ENCODE data around the gene ARHGAP4.

ARHGAP4 gene

DNA sequence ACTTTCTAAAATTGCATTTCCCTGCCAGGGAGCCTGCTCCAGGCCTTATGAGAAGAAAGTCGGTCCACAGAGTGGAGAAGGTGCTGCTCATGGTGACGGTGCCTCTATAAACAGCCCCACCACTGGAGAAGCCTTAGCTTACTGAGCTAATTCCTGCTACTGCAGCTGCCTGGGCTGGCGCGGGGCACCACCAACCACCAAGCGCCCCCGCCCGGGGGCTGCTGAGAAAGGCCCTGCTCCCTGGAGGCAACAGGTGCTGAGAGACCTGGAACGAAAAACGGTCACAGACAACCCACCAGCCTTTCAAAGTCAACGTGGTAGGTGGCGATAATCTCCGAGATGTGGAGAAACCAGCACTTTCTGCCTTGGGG lies 42.7 kb upstream of the ARHGAP4 start:
- H3K27me3 Mint-ChIP-seq = no peaks in the 10 kb centered on the region
- H3K4me3 Mint-ChIP-seq = peak overlapping the region; percentile 94 to 96
- peaks cover 20 to 36% of the 10 kb centered on the region in 2 donors for H3K4me1 Mint-ChIP-seq (ENCODE audit: low read depth in 2 of 2)
- H3K27ac Mint-ChIP-seq = peak overlapping the region; percentile 88 to 99
- peaks cover 32% of the 10 kb centered on the region for H3K36me3 Mint-ChIP-seq (ENCODE audit: insufficient read depth)
- no peak for ATAC-seq (replicated peaks)
- no peaks in the 10 kb centered on the region for H3K9me3 Mint-ChIP-seq
- DNase-seq = peak in 1 of 3 experiments; percentile 18

DNA sequence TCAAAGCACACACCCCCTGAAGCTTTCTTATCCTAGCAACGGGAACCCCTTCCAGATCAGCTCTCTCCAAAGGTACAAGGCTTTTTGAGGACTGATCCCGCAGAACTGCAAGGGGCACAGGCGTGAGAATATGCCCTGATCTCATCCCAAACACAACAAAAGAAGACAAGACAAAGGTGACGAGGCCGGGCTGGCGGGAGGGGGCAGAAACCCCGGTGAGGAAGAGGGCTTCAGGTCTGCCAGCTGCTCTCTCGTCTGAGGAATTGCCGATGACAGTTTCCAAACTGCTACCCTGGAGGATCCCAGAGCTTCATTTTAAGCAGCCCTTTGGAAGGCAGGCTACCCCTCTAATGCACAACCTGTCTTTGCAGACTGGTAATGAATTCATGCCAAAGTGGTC lies 42.2 kb upstream of the ARHGAP4 start:
- ATAC-seq (replicated peaks) (no peak), DNase-seq (no peak)
- peaks cover 32% of the 10 kb centered on the region for H3K36me3 Mint-ChIP-seq (ENCODE audit: insufficient read depth)
- peaks cover 20 to 36% of the 10 kb centered on the region in 2 donors for H3K4me1 Mint-ChIP-seq (ENCODE audit: low read depth in 2 of 2)
- H3K9me3 Mint-ChIP-seq = no peaks in the 10 kb centered on the region
- H3K27ac Mint-ChIP-seq = peak overlapping the region; percentile 88 to 99
- peak overlapping the region; percentile 94 to 96 for H3K4me3 Mint-ChIP-seq
- H3K27me3 Mint-ChIP-seq = no peaks in the 10 kb centered on the region

DNA sequence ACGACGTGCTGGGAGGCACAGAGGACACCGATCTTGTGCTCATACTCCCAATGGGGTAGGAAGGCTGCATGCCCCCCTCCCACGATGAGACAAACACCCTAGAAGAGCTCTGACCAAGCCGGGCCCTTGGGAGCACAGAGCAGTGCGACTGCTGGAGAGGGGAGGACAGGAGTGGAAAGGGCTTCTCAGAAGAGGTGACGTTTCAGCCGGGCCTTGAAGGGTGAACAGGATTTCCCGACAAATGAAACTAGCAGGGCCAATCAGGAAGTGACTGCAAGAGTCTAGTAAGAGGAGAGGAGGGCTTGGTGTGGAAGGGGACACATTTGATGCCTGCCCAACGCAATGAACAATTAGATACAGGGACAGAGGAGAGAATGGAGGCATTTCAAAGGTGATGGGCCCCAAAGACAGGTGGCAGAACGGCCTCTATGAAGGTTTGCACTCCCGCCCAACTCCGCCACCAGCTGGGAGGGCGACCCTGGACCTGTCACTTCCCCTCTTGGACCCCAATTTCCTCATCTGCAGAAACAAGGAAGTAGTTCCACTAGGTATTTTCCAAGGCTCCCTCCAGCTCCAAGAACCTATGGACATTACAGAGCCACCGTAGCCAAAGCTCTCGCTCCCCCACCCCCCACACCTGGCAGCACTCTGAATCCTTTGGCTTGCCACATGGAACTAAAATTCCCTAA lies 41.6 kb upstream of the ARHGAP4 start:
- no peak for DNase-seq
- Mint-ChIP-seq H3K27ac (peak overlapping the region; percentile 88 to 99), H3K27me3 (no peaks in the 10 kb centered on the region), H3K9me3 (no peaks in the 10 kb centered on the region), H3K36me3 (ENCODE audit: insufficient read depth) (peaks cover 34% of the 10 kb centered on the region), H3K4me1 (ENCODE audit: low read depth in 2 of 2) (peaks cover 20 to 36% of the 10 kb centered on the region in 2 donors), H3K4me3 (peak overlapping the region; percentile 94 to 96)
- no peak for ATAC-seq (replicated peaks)

DNA sequence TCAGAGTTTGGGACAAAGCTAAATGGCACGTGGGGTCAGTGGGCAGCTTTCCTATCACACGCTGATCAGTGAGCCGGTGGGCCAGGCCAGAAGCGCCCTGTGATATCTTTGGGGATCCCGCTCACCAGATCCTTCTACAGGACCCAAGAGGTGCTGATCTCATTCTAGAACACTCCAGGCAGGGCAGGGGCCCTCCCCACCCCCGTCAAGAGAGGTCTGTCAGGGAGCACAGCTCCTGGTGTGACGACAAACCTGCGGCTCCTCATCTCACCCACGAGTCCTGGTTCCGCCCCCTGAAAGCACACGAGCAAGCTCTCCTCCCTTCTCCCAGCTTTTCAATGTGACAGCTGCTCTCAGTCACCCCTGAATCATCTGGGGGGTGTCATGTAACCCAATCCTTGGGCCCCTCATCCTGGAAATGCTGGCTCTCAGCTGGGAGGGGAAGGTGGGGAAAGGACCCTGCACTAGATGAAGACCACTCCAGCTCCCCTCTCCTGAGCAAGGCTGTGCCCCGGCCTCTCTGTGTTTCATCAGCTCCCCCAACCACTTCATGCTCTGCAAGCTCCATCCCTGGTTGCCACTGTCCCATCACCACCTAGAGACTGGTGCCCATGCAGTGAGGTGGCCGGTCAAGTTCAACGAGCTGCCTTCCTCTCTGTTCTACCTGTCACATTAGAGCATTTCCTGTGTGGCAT lies 40.9 kb upstream of the ARHGAP4 start:
- Mint-ChIP-seq H3K36me3 (ENCODE audit: insufficient read depth) (peaks cover 37% of the 10 kb centered on the region), H3K4me1 (ENCODE audit: low read depth in 2 of 2) (peaks cover 20 to 36% of the 10 kb centered on the region in 2 donors), H3K27ac (peak overlapping the region; percentile 88 to 99), H3K27me3 (no peaks in the 10 kb centered on the region), H3K4me3 (peak overlapping the region; percentile 94 to 96), H3K9me3 (no peaks in the 10 kb centered on the region)
- ATAC-seq (replicated peaks) (peak; percentile 19), DNase-seq (peak in 1 of 3 experiments; percentile 22)

DNA sequence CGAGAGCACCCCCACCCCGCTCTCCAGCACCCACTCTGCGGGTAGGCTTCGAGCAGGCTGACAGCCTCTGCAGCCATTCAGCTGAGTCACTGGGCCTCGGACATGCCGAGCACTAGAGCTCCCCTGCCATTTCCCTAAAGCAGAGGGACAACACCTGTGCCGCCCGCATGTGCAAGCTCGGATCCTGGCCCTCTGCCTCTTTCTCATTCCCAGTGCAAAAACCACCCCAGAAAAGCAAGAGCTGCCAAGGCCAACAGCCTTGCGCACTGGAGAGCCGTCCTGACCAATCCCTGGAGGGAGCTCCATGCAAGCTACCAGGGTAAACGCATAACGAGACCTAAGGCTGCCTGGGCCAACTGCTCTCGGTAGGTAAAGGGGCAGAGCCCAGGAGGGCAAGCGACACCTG lies 40.2 kb upstream of the ARHGAP4 start:
- H3K9me3 Mint-ChIP-seq = no peaks in the 10 kb centered on the region
- peaks cover 34% of the 10 kb centered on the region for H3K36me3 Mint-ChIP-seq (ENCODE audit: insufficient read depth)
- ATAC-seq (replicated peaks) (no peak), DNase-seq (no peak)
- peak overlapping the region; percentile 88 to 99 for H3K27ac Mint-ChIP-seq
- no peaks in the 10 kb centered on the region for H3K27me3 Mint-ChIP-seq
- H3K4me1 Mint-ChIP-seq (ENCODE audit: low read depth in 2 of 2) = peaks cover 20 to 36% of the 10 kb centered on the region in 2 donors
- peak overlapping the region; percentile 94 to 96 for H3K4me3 Mint-ChIP-seq

DNA sequence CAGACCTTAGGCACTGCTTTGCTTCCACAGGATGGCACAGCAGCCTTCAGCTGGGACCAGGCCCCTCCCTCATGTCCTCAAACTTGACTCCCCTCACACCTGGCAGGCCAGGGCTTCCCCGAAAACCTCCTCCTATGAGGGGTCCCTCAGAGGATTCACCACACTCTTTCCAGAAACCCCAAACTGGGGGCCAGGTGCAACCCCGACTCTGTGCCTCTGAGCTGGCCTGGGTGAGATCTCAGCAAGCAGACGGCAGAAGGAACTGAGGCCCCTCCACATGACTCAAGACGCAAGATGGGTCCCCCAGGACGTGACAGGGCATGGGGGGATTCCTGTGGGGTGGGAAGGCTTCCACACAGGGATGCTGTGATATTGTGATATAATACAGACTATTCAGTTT lies 39.3 kb upstream of the ARHGAP4 start:
- peak overlapping the region; percentile 18 to 38 for H3K4me3 Mint-ChIP-seq

DNA sequence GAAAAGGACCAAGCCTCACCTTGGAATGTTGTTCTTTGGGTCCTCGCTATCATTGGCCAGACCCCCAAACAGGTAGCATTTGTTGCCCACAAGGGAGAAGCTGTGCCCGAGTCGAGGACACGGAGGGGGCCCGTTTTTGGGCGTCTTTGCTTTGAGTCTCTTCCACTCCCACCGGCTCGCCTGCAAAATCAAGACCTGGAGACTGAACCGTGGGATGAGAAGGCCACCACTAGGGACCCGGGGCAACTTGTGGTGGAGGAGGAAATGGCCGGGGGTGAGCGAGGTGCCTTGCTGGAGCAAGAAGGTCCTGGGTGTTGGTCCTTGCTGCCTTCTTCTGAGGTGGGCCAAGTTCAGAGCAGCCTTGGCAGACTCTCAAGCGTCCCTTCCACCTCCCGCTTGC lies 38.0 kb upstream of the ARHGAP4 start:
- Mint-ChIP-seq H3K9me3 (no peaks in the 10 kb centered on the region), H3K27ac (no peak overlapping the region), H3K4me3 (no peak overlapping the region), H3K4me1 (ENCODE audit: low read depth in 2 of 2) (peaks cover 16 to 32% of the 10 kb centered on the region in 2 donors), H3K36me3 (ENCODE audit: insufficient read depth) (peaks cover 38% of the 10 kb centered on the region), H3K27me3 (no peaks in the 10 kb centered on the region)
- no peak for DNase-seq
- no peak for ATAC-seq (replicated peaks)

More for the DNA sequence above, 39.3 kb upstream of the ARHGAP4 start:
- Mint-ChIP-seq H3K27ac (peak overlapping the region; percentile 88 to 99), H3K36me3 (ENCODE audit: insufficient read depth) (peaks cover 34% of the 10 kb centered on the region), H3K27me3 (no peaks in the 10 kb centered on the region), H3K9me3 (no peaks in the 10 kb centered on the region), H3K4me1 (ENCODE audit: low read depth in 2 of 2) (peaks cover 20 to 36% of the 10 kb centered on the region in 2 donors)
- no peak for ATAC-seq (replicated peaks)
- DNase-seq = no peak

DNA sequence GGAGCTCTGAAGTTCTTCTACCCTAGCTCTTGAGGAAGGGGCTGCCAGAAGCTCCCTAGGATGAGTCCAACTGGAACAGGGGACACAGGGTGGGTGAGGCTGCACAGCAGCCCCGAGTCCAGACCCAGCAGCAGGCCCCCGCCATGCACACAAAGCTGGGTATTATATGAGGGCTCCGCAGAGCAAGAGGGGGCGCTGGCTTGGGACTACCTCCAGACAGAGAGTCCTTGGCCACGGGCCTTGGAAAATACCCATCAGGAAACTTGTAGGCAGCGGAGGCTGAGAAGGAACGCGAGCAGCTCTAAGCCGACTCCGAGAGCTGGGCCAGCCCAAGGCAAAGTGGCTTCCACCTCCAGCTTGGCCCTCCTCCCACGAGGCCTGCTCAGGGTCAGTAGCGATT lies 37.5 kb upstream of the ARHGAP4 start:
- H3K4me3 Mint-ChIP-seq = no peak overlapping the region
- H3K36me3 Mint-ChIP-seq (ENCODE audit: insufficient read depth) = peaks cover 38% of the 10 kb centered on the region
- H3K27ac Mint-ChIP-seq = no peak overlapping the region
- H3K27me3 Mint-ChIP-seq = no peaks in the 10 kb centered on the region
- H3K9me3 Mint-ChIP-seq = no peaks in the 10 kb centered on the region
- peaks cover 16 to 30% of the 10 kb centered on the region in 2 donors for H3K4me1 Mint-ChIP-seq (ENCODE audit: low read depth in 2 of 2)
- ATAC-seq (replicated peaks) (no peak), DNase-seq (no peak)

DNA sequence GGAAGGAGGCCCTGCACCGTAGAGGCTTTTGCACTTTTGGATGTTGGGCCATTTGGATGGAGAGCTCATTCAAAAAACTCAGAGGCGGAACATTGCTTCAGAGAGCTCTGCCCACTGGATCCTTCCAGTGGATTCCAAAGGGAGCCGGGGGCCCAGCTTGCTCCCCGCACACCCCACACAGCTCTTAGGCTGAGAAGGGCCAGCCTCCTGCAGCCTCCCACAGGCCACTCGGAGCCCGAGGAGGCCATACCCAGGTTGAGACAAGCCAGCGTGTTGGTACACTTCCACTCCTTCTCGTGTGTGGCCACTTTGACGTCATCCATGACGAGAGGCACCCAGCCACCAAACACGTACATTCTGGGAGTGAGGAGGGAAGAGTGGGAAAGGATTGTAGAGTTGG lies 35.2 kb upstream of the ARHGAP4 start:
- ATAC-seq (replicated peaks) (no peak), DNase-seq (no peak)
- no peak overlapping the region for H3K4me3 Mint-ChIP-seq
- no peak overlapping the region for H3K27ac Mint-ChIP-seq
- no peaks in the 10 kb centered on the region for H3K9me3 Mint-ChIP-seq
- no peaks in the 10 kb centered on the region for H3K27me3 Mint-ChIP-seq
- H3K36me3 Mint-ChIP-seq (ENCODE audit: insufficient read depth) = peaks cover 35% of the 10 kb centered on the region
- peaks cover 0 to 13% of the 10 kb centered on the region in 2 donors for H3K4me1 Mint-ChIP-seq (ENCODE audit: low read depth in 2 of 2)

DNA sequence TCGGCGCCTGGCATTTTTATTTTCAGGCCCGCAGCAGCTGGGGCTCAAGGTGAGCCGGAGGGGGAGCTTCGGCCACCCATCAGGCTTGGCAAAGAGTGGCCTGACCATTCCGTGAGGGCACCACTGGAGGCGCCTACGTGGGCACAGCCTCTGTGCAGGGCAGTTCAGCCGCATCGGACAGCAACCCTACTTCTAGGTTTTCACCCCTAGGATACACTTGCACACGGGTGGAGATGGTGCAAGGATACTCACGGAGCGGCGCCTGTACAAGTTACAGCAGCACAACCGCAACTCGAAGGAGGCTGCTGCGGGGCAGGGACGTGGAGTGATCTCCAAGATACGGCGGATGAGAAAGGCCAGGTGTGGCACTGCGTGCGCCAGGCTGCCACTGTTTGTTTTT lies 34.7 kb upstream of the ARHGAP4 start:
- Mint-ChIP-seq H3K4me1 (ENCODE audit: low read depth in 2 of 2) (peaks cover 0 to 8% of the 10 kb centered on the region in 2 donors), H3K27ac (no peak overlapping the region), H3K36me3 (ENCODE audit: insufficient read depth) (peaks cover 32% of the 10 kb centered on the region), H3K4me3 (no peak overlapping the region), H3K27me3 (no peaks in the 10 kb centered on the region), H3K9me3 (no peaks in the 10 kb centered on the region)
- ATAC-seq (replicated peaks) (no peak), DNase-seq (no peak)

DNA sequence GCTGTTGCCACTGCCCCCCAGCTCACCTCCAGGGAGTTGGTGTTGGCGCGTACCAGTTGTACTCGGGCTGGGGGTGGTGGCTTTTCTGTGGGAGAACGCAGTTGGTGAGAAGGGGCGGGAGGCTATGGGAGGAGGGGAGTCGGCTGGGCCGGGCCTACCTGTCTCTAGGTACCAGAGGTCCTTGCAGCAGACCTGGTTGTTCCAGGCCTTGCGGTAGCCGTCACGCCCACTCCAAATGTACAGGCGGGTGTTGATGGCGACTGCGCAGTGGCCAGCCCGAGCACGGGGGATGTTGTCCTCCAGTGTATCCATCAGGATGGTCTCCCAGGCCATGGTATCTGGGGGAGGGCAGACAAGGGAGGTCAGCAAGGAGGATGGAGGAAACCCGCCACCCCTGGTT lies 34.0 kb upstream of the ARHGAP4 start:
- no peaks in the 10 kb centered on the region for H3K9me3 Mint-ChIP-seq
- H3K27ac Mint-ChIP-seq = no peak overlapping the region
- no peaks in the 10 kb centered on the region for H3K27me3 Mint-ChIP-seq
- peaks cover 39% of the 10 kb centered on the region for H3K36me3 Mint-ChIP-seq (ENCODE audit: insufficient read depth)
- no peak overlapping the region for H3K4me3 Mint-ChIP-seq
- peaks cover 0 to 4% of the 10 kb centered on the region in 2 donors for H3K4me1 Mint-ChIP-seq (ENCODE audit: low read depth in 2 of 2)
- ATAC-seq (replicated peaks) (no peak), DNase-seq (no peak)

DNA sequence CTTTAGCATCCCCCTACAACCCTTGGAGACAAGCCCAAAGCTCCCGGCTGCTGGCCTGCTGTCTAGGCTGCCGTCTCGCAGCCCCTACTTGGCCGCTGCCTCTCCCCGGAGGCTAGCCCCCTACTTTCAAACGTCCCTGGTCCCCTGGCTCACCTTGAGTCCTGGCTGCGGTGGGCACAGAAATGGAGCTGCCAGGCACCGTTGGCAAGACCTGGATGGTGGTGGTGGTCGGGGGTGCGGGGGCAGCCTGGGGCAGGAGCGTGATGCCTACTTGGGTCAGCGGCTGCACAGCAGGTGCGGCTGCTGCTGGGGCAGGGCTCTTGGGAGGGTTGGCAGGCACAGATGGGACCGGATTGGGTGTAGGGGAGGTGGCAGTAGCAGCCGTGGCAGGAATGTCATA lies 33.6 kb upstream of the ARHGAP4 start:
- ATAC-seq (replicated peaks) (no peak), DNase-seq (no peak)
- H3K27ac Mint-ChIP-seq = no peak overlapping the region
- no peaks in the 10 kb centered on the region for H3K4me1 Mint-ChIP-seq (ENCODE audit: low read depth in 2 of 2)
- no peaks in the 10 kb centered on the region for H3K9me3 Mint-ChIP-seq
- H3K4me3 Mint-ChIP-seq = no peak overlapping the region
- H3K36me3 Mint-ChIP-seq (ENCODE audit: insufficient read depth) = peaks cover 41% of the 10 kb centered on the region
- no peaks in the 10 kb centered on the region for H3K27me3 Mint-ChIP-seq

DNA sequence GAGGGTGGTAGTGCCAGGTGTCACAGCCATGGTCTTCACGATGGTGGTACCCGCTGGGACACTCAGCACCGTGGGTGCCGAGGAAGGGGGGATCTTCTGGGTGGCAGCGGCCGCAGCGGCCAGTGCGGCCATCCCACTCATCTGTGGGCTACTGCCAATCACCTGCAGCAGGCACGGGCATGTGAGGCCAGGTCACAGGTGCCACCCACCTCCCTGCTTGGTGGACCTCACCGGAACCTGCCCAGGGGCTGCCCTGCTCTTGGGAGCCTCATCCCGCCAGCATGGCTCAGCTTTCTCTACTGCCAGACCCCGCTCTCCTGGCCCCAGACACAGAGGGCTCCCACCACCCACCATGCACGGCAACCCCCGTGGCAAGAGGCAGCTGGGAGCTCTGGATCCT lies 32.5 kb upstream of the ARHGAP4 start:
- Mint-ChIP-seq H3K4me1 (ENCODE audit: low read depth in 2 of 2) (peaks cover 0 to 1% of the 10 kb centered on the region in 2 donors), H3K4me3 (no peak overlapping the region), H3K9me3 (no peaks in the 10 kb centered on the region), H3K36me3 (ENCODE audit: insufficient read depth) (peaks cover 49% of the 10 kb centered on the region), H3K27ac (no peak overlapping the region), H3K27me3 (no peaks in the 10 kb centered on the region)
- no peak for DNase-seq
- no peak for ATAC-seq (replicated peaks)

DNA sequence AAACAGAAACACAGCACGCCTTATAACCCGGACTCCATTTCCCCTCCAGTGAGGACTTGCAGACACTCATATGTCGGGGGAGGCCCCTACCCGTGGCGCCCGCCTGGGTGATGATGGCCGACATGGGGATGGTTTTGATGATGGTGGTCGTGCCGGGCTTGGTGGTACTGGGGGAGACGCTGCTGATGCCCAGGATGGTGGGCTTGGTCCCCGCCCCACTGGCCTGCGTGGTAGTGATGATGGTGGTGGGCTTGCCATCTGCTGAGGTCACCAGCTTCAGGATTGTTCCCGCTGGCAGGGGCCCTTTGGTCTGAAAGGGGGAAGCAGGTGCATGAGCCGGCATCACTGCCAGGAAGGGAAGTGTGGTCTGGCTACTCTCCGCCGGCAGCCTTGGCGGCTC lies 31.2 kb upstream of the ARHGAP4 start:
- Mint-ChIP-seq H3K27me3 (no peaks in the 10 kb centered on the region), H3K27ac (no peak overlapping the region), H3K4me3 (no peak overlapping the region), H3K9me3 (no peaks in the 10 kb centered on the region), H3K4me1 (ENCODE audit: low read depth in 2 of 2) (peaks cover 0 to 4% of the 10 kb centered on the region in 2 donors), H3K36me3 (ENCODE audit: insufficient read depth) (peaks cover 47% of the 10 kb centered on the region)
- DNase-seq = no peak
- no peak for ATAC-seq (replicated peaks)
